HG03097 (cell line): ENCODE measurements around the gene TPRX1.
"Not testable (repeated sequence)": the region's sequence is repeated elsewhere in the genome, so short reads cannot be mapped to it uniquely, and the experiment has no call there.

Experiments
- ATAC-seq: cut with Tn5 transposase; IDR thresholded peaks from one replicate; pipeline ENCODE4 v1.9.1; 2021; ENCODE audit not compliant: unreplicated experiment, low FRiP score

The TPRX1 gene

GRCh38 chr19:47804451-47804850, at the start of gene TPRX1:
Gene TPRX1, minus strand, starts transcription at chr19:47804551. Its CDS starts 12 bp downstream, at chr19:47804539.
- ATAC-seq, result not testable (repeated sequence)

- no peak for ATAC-seq
These were observed 48.7 kb upstream of the TPRX1 start for GRCh38 chr19:47853003-47853402.

- no peak for ATAC-seq
These were observed 44.6 kb upstream of the TPRX1 start for GRCh38 chr19:47848823-47849473.

- no peak for ATAC-seq
These were observed 44.1 kb upstream of the TPRX1 start for GRCh38 chr19:47848425-47848822.

GRCh38 chr19:47842941-47843340, 38.6 kb upstream of the TPRX1 start:
- no peak for ATAC-seq

GRCh38 chr19:47839913-47840312, 35.6 kb upstream of the TPRX1 start:
- no peak for ATAC-seq

- no peak for ATAC-seq
These were observed 35.1 kb upstream of the TPRX1 start for GRCh38 chr19:47839411-47839810.

- ATAC-seq, result no peak
These were observed 31.7 kb upstream of the TPRX1 start for GRCh38 chr19:47836038-47836437.

GRCh38 chr19:47832723-47833122, 28.4 kb upstream of the TPRX1 start:
- no peak for ATAC-seq

GRCh38 chr19:47826800-47827199, 22.4 kb upstream of the TPRX1 start:
- no peak for ATAC-seq

GRCh38 chr19:47824396-47824795, 20.0 kb upstream of the TPRX1 start:
- ATAC-seq, result no peak

GRCh38 chr19:47821460-47822020, 17.2 kb upstream of the TPRX1 start, which contains the start of gene CRX:
Gene CRX, plus strand, starts transcription at chr19:47821937. Its CDS starts 12,507 bp downstream, at chr19:47834444.
- no peak for ATAC-seq

GRCh38 chr19:47820410-47820809, 16.1 kb upstream of the TPRX1 start:
- no peak for ATAC-seq

- ATAC-seq, result no peak
These were observed 15.5 kb upstream of the TPRX1 start for GRCh38 chr19:47819858-47820257.

GRCh38 chr19:47818221-47818620, 13.9 kb upstream of the TPRX1 start:
- ATAC-seq, result not testable (repeated sequence)

GRCh38 chr19:47816270-47816669, 11.9 kb upstream of the TPRX1 start:
- not testable (repeated sequence) for ATAC-seq

- no peak for ATAC-seq
These were observed 9.6 kb upstream of the TPRX1 start for GRCh38 chr19:47813995-47814328.

GRCh38 chr19:47813304-47813994, 9.1 kb upstream of the TPRX1 start:
- no peak for ATAC-seq

- no peak for ATAC-seq
These were observed 2.1 kb upstream of the TPRX1 start for GRCh38 chr19:47806435-47806834.

- ATAC-seq, result no peak
These were observed 962 bp upstream of the TPRX1 start for GRCh38 chr19:47805313-47805712.

- not testable (repeated sequence) for ATAC-seq
These were observed 680 bp downstream of the TPRX1 start for GRCh38 chr19:47803671-47804070.

GRCh38 chr19:47803148-47803547, 1.2 kb downstream of the TPRX1 start:
- not testable (repeated sequence) for ATAC-seq
